ENCODE data around the gene SEMA6B. TPM values are rescaled to one million over a fixed set of nuclear protein-coding genes. Genes with fewer than 3 reads are reported as not detected.

The SEMA6B gene
- polyA plus RNA-seq, 1 of the 3 experiments (the other 2 are of a cell fraction): 3.7 TPM

DNA sequence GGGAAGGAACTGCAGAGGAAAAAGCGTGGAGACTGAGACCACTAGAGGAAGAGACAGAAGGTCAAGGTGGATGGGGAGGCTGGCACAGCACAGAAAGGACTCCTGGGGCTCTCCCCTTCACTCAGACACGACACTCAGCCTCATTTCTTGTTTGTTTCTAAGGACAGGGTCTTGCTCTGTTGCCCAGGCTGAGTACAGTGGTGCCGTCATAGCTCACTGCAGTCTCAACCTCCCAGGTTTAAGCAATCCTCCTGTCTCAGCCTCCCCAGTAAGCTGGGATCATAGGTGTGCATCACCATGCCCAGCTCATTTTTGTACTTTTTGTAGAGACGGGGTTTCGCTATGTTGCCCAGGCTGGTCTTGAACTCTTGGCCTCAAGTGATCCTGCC is 11.4 kb upstream of the SEMA6B start:
- no peak for DNase-seq
- ChIA-PET CTCF (interaction anchor here (0.6 to 13.0 kb wide), 11 partner anchors 9 to 1453 kb away, joined by 3 to 200 read pairs (median 7); partner anchors contain the start of gene SEMA6B), POLR2A (no interaction called here)
- H3K4me3 ChIP-seq (ENCODE audit: low read depth in 2 of 2, low read length in 1 of 2): no peak overlapping the region
- TF ChIP-seq, protein P1, sequence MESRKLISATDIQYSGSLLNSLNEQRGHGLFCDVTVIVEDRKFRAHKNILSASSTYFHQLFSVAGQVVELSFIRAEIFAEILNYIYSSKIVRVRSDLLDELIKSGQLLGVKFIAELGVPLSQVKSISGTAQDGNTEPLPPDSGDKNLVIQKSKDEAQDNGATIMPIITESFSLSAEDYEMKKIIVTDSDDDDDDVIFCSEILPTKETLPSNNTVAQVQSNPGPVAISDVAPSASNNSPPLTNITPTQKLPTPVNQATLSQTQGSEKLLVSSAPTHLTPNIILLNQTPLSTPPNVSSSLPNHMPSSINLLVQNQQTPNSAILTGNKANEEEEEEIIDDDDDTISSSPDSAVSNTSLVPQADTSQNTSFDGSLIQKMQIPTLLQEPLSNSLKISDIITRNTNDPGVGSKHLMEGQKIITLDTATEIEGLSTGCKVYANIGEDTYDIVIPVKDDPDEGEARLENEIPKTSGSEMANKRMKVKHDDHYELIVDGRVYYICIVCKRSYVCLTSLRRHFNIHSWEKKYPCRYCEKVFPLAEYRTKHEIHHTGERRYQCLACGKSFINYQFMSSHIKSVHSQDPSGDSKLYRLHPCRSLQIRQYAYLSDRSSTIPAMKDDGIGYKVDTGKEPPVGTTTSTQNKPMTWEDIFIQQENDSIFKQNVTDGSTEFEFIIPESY (IDR thresholded peaks at IDR 0.05; ENCODE audit: borderline replicate concordance, low read depth): no peak
- TF ChIP-seq RXRA (IDR thresholded peaks at IDR 0.05; ENCODE audit: borderline replicate concordance, low read depth): no peak
- TF ChIP-seq RFX5 (IDR thresholded peaks at IDR 0.05; ENCODE audit: low read length): no peak
- TF ChIP-seq, protein P2, sequence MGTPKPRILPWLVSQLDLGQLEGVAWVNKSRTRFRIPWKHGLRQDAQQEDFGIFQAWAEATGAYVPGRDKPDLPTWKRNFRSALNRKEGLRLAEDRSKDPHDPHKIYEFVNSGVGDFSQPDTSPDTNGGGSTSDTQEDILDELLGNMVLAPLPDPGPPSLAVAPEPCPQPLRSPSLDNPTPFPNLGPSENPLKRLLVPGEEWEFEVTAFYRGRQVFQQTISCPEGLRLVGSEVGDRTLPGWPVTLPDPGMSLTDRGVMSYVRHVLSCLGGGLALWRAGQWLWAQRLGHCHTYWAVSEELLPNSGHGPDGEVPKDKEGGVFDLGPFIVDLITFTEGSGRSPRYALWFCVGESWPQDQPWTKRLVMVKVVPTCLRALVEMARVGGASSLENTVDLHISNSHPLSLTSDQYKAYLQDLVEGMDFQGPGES (IDR thresholded peaks at IDR 0.05; ENCODE audit: low read depth, low read length): no peak
- TF ChIP-seq, protein P3, sequence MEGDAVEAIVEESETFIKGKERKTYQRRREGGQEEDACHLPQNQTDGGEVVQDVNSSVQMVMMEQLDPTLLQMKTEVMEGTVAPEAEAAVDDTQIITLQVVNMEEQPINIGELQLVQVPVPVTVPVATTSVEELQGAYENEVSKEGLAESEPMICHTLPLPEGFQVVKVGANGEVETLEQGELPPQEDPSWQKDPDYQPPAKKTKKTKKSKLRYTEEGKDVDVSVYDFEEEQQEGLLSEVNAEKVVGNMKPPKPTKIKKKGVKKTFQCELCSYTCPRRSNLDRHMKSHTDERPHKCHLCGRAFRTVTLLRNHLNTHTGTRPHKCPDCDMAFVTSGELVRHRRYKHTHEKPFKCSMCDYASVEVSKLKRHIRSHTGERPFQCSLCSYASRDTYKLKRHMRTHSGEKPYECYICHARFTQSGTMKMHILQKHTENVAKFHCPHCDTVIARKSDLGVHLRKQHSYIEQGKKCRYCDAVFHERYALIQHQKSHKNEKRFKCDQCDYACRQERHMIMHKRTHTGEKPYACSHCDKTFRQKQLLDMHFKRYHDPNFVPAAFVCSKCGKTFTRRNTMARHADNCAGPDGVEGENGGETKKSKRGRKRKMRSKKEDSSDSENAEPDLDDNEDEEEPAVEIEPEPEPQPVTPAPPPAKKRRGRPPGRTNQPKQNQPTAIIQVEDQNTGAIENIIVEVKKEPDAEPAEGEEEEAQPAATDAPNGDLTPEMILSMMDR (IDR thresholded peaks at IDR 0.05): no peak
- TF ChIP-seq TCF12 (IDR thresholded peaks at IDR 0.05): no peak
- TF ChIP-seq YY1 (IDR thresholded peaks at IDR 0.05; ENCODE audit: low read depth): no peak
- TF ChIP-seq, protein P4, sequence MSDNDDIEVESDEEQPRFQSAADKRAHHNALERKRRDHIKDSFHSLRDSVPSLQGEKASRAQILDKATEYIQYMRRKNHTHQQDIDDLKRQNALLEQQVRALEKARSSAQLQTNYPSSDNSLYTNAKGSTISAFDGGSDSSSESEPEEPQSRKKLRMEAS (IDR thresholded peaks at IDR 0.05; ENCODE audit: low read depth): no peak
- TF ChIP-seq NRF1 (IDR thresholded peaks at IDR 0.05; ENCODE audit: low read depth, low read length): no peak
- no peak for TF ChIP-seq TAF1 (IDR thresholded peaks at IDR 0.05; ENCODE audit: borderline replicate concordance, low read depth, low read length)
- TF ChIP-seq, protein P5, sequence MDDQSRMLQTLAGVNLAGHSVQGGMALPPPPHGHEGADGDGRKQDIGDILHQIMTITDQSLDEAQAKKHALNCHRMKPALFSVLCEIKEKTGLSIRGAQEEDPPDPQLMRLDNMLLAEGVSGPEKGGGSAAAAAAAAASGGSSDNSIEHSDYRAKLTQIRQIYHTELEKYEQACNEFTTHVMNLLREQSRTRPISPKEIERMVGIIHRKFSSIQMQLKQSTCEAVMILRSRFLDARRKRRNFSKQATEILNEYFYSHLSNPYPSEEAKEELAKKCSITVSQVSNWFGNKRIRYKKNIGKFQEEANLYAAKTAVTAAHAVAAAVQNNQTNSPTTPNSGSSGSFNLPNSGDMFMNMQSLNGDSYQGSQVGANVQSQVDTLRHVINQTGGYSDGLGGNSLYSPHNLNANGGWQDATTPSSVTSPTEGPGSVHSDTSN (IDR thresholded peaks at IDR 0.05): no peak
- no peak for TF ChIP-seq ELF1 (IDR thresholded peaks at IDR 0.05)
- no peak for TF ChIP-seq FOXJ3 (CRISPR knock-in tag; IDR thresholded peaks at IDR 0.05)
- TF ChIP-seq GABPA (IDR thresholded peaks at IDR 0.05; ENCODE audit: low read depth): no peak
- no peak for TF ChIP-seq TEAD4 (IDR thresholded peaks at IDR 0.05; ENCODE audit: borderline replicate concordance, insufficient read depth)
- no peak for TF ChIP-seq FOSL2 (IDR thresholded peaks at IDR 0.05; ENCODE audit: borderline replicate concordance, low read depth)
- H3K4me1 ChIP-seq (ENCODE audit: control insufficient read depth in 1 of 2, insufficient read depth in 2 of 2, low read depth in 1 of 2, low read length in 1 of 2): no peaks in the 10 kb centered on the region; a peak in 1 of 4 replicates
- H3K9me3 ChIP-seq: no peaks in the 10 kb centered on the region
- no peaks in the 10 kb centered on the region for H4K20me1 ChIP-seq (ENCODE audit: insufficient read depth)
- H3F3A ChIP-seq (replicated peaks; ENCODE audit: insufficient read depth): peaks cover 6% of the 10 kb centered on the region
- no peaks in the 10 kb centered on the region for H3K79me2 ChIP-seq (ENCODE audit: insufficient read depth)
- no peaks in the 10 kb centered on the region for H3K27me3 ChIP-seq (ENCODE audit: insufficient read depth)
- no peaks in the 10 kb centered on the region for H3K36me3 ChIP-seq (replicated peaks in 1 of 2; ENCODE audit: control insufficient read depth in 1 of 2, insufficient read depth in 2 of 2, low read length in 1 of 2)
- no peaks in the 10 kb centered on the region for H3K9me2 ChIP-seq
- 90% methylated on average over 5 of the region's 5 CpGs for WGBS (ENCODE audit: low lambda C conversion rate)
- H2AFZ ChIP-seq (ENCODE audit: low read depth): no peak overlapping the region
- H3K4me2 ChIP-seq: no peak overlapping the region
- no peak overlapping the region for H3K27ac ChIP-seq (ENCODE audit: low read depth in 2 of 2, low read length in 1 of 2)
- no peak overlapping the region for H3K9ac ChIP-seq
